Endothelial cell of umbilical vein (primary cell): ENCODE data around the gene RAB14. TPM values are rescaled to one million over a fixed set of nuclear protein-coding genes. Genes with fewer than 3 reads are reported as not detected.

Source experiments
- BruUV-seq: library from RNA; stranded (reverse); fragments of 400-500 nt; replicated peaks from 2 replicates; lab custom pipeline; 2021; lab: Mats Ljungman, UMichigan
- CTCF ChIA-PET: fragments of 300-600, 350-600 bp; sonication (Branson Sonifier 250); formaldehyde crosslinking; loops from one replicate; lab custom pipeline; 2021; ENCODE audit warnings: antibody characterized with exemption, inconsistent platforms; lab: Charles Lee
- POLR2A ChIA-PET: fragments of 300-600, 350-600 bp; sonication (Branson Sonifier 250); formaldehyde crosslinking; loops from one replicate; lab custom pipeline; 2021; ENCODE audit warnings: antibody characterized with exemption, inconsistent platforms; lab: Charles Lee
- DNase-seq: peaks from one replicate; pipeline ENCODE4 v3.0.0-alpha.2; 2011; ENCODE audit warnings: low read depth, low spot score
- FAIRE-seq: peaks from 2 replicates; lab custom pipeline; 2011; peaks lifted over from hg19 to GRCh38; lab: Jason Lieb, UNC
- H2AFZ ChIP-seq: 2 replicates; pipeline ENCODE4 v1.6.0; 2012; ENCODE audit warnings: low read depth, low read length, control low read depth, inconsistent platforms
- H3K27ac ChIP-seq: 2 replicates; pipeline ENCODE4 v1.5.1; 2011; ENCODE audit warnings: low read depth, mild to moderate bottlenecking, control low read depth, low read length, moderate library complexity; ENCODE audit not compliant: insufficient read depth
- H3K27me3 ChIP-seq, 2 experiments: 2 replicates each; pipeline versions ENCODE4 v1.6.0 to v1.6.1; 2011; ENCODE audit warnings: low read length in 2 of 2, mixed read lengths in 1 of 2; ENCODE audit not compliant: control insufficient read depth in 2 of 2, insufficient read depth in 2 of 2
- H3K36me3 ChIP-seq, 2 experiments: 2 replicates in 1 of 2; 3 replicates in 1 of 2; pipeline ENCODE4 v1.5.1; 2011; ENCODE audit warnings: low read length in 2 of 2, mild to moderate bottlenecking in 1 of 2, moderate library complexity in 1 of 2; ENCODE audit not compliant: control insufficient read depth in 2 of 2, insufficient read depth in 2 of 2; ENCODE audit errors: extremely low read depth in 1 of 2
- H3K4me1 ChIP-seq: 3 replicates; pipeline ENCODE4 v1.5.1; 2011; ENCODE audit warnings: mild to moderate bottlenecking, low read length; ENCODE audit not compliant: control insufficient read depth, insufficient read depth; ENCODE audit errors: extremely low read depth
- H3K4me2 ChIP-seq: 2 replicates; pipeline ENCODE4 v1.6.1; 2011; ENCODE audit warnings: low read length, control low read depth, mixed read lengths; ENCODE audit not compliant: insufficient read depth
- H3K4me3 ChIP-seq, 3 experiments: fragments of 200-600 bp in 1 of 3; sonication (generic), shearing (Covaris generic) in 1 of 3; replicated peaks in 1 of 3; 2 replicates each; pipeline ENCODE4 v1.5.1; 2011 to 2016; ENCODE audit warnings: control low read depth in 3 of 3, low read length in 3 of 3, mild to moderate bottlenecking in 2 of 3, inconsistent platforms in 1 of 3, low read depth in 1 of 3, moderate library complexity in 1 of 3; ENCODE audit not compliant: insufficient read depth in 1 of 3
- H3K79me2 ChIP-seq: 2 replicates; pipeline ENCODE4 v1.6.0; 2012; ENCODE audit warnings: low read length, inconsistent platforms; ENCODE audit not compliant: control insufficient read depth, insufficient read depth
- H3K9ac ChIP-seq: replicated peaks from 2 replicates; pipeline ENCODE3; 2011; ENCODE audit warnings: low read length, control low read depth; ENCODE audit not compliant: insufficient read depth; ENCODE audit errors: extremely low read depth
- H3K9me1 ChIP-seq: replicated peaks from 3 replicates; pipeline ENCODE4 v1.6.0; 2011; ENCODE audit warnings: mild to moderate bottlenecking, low read length; ENCODE audit not compliant: control insufficient read depth, insufficient read depth; ENCODE audit errors: extremely low read depth
- H3K9me3 ChIP-seq: replicated peaks from 2 replicates; pipeline ENCODE4 v1.5.1; 2012; ENCODE audit warnings: low read length, inconsistent platforms; ENCODE audit not compliant: control insufficient read depth, insufficient read depth
- H4K20me1 ChIP-seq: replicated peaks from 2 replicates; pipeline ENCODE3; 2011; ENCODE audit warnings: mild to moderate bottlenecking, low read length; ENCODE audit not compliant: control insufficient read depth, insufficient read depth; ENCODE audit errors: extremely low read depth
- EZH2 ChIP-seq: IDR thresholded peaks from 2 replicates; pipeline ENCODE4 v1.6.1; 2012; ENCODE audit warnings: borderline replicate concordance, low read depth, mild to moderate bottlenecking, moderate library complexity, low read length, inconsistent platforms; ENCODE audit not compliant: severe bottlenecking
- FOS ChIP-seq: IDR thresholded peaks from 2 replicates; pipeline ENCODE4 v1.6.1; 2011; ENCODE audit warnings: mild to moderate bottlenecking, low read length, moderate library complexity, borderline replicate concordance; ENCODE audit not compliant: insufficient read depth
- GATA2 ChIP-seq: IDR thresholded peaks from 2 replicates; pipeline ENCODE4 v1.7.0; 2011; ENCODE audit warnings: low read depth, mild to moderate bottlenecking, moderate library complexity, mixed read lengths, low read length; ENCODE audit not compliant: insufficient read length, insufficient read depth
- JUN ChIP-seq: IDR thresholded peaks from 2 replicates; pipeline ENCODE4 v1.6.1; 2011; ENCODE audit warnings: borderline replicate concordance, low read depth; ENCODE audit not compliant: insufficient read length, insufficient read depth
- MYC ChIP-seq: IDR thresholded peaks from one replicate; pipeline ENCODE4 v1.6.1; 2011; ENCODE audit warnings: mild to moderate bottlenecking, low read depth, low read length
- POLR2A ChIP-seq: IDR thresholded peaks from 2 replicates; pipeline ENCODE4 v1.6.1; 2012; ENCODE audit warnings: low read depth, mild to moderate bottlenecking, control low read depth, low read length
- POLR2AphosphoS5 ChIP-seq: IDR thresholded peaks from 2 replicates; pipeline ENCODE4 v1.6.1; 2012; ENCODE audit warnings: low read depth, mild to moderate bottlenecking, control low read depth, low read length, moderate library complexity; ENCODE audit not compliant: insufficient read depth
- dilution Hi-C: fragments of 300-500 bp; cut with MboI; formaldehyde crosslinking; loops from one replicate; pipeline ENCODE4 v1.15.0; 2019; ENCODE audit warnings: low sequenced_read_pairs; ENCODE audit not compliant: extremely low pct_ligation_motif_present
- intact Hi-C: fragments of 100-400 bp; cut with micrococcal nuclease; formaldehyde crosslinking; loops from one replicate; pipeline ENCODE4 v1.10.0; 2022
- polyA plus RNA-seq, 4 experiments: library from polyadenylated mRNA; depleted of rRNA in 3 of 4; stranded (reverse) in 3 of 4; unstranded in 1 of 4; fragments of >200 nt; gene quantifications; 2 replicates each; pipeline versions ENCODE4 v1.2.1 to v1.2.3, GENCODE V29; 2011 to 2012; ENCODE audit warnings: missing spikeins in 1 of 4
- total RNA-seq: library from RNA; stranded (reverse); gene quantifications from 2 replicates; pipeline ENCODE4 v1.2.3, GENCODE V29; 2021
- TF ChIP-seq, protein P1 (sequence below): IDR thresholded peaks from 2 replicates; pipeline ENCODE4 v1.6.1; 2011; ENCODE audit not compliant: insufficient read depth, insufficient read length
- TF ChIP-seq, protein P2 (sequence below), 2 donors: IDR thresholded peaks; 1 replicate in 1 of 2; 2 replicates in 1 of 2; pipeline ENCODE4 v1.5.1; 2011; ENCODE audit warnings: low read length in 2 of 2, mild to moderate bottlenecking in 2 of 2, moderate library complexity in 2 of 2, control low read depth in 1 of 2, inconsistent platforms in 1 of 2, low read depth in 1 of 2; ENCODE audit not compliant: insufficient read depth in 1 of 2; ENCODE audit errors: extremely low read depth in 1 of 2

Gene RAB14
- total and polyA plus RNA-seq, 2 donors (not counting 3 experiments of a cell fraction or from before 2014, with no cell fraction given) = 18.9 to 79.3 TPM

DNA sequence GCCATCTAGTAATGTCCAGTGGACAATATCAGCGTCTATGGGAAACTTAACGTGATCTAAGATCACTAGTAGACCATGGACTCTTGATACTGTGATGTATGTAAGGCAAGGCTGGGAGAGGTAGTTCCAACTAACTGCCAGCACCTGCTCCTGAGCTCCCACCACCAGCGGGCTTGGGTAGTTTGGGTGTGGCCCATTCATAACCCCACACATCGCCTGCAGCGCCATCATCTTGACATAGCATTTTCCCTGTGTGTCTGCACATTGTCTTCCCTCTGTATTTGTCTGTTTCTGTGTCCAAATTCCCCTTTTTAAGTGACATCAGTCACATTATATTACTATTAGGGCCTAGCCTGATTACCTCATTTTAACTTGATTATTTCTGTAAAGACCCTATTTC is 38.2 kb upstream of the RAB14 start:
- FAIRE-seq (no peak), DNase-seq (no peak)
- Histone ChIP-seq H3K27ac (no peak overlapping the region), H3K79me2 (no peaks in the 10 kb centered on the region), H2AFZ (no peak overlapping the region), H3K9me1 (no peaks in the 10 kb centered on the region), H3K9ac (no peak overlapping the region), H3K4me2 (no peak overlapping the region), H3K36me3 (no peaks in the 10 kb centered on the region), H4K20me1 (no peaks in the 10 kb centered on the region), H3K27me3 (peaks cover 0 to 3% of the 10 kb centered on the region in 2 experiments), H3K4me3 (no peak overlapping the region), H3K9me3 (no peaks in the 10 kb centered on the region), H3K4me1 (no peaks in the 10 kb centered on the region)
- BruUV-seq = no TSS peak
- dilution Hi-C loops (no loop called here), intact Hi-C loops (no loop called here)
- TF ChIP-seq EZH2 (no peak), POLR2A (no peak), JUN (no peak), MYC (no peak), GATA2 (no peak), FOS (no peak), POLR2AphosphoS5 (no peak)
- TF ChIP-seq, protein P1, sequence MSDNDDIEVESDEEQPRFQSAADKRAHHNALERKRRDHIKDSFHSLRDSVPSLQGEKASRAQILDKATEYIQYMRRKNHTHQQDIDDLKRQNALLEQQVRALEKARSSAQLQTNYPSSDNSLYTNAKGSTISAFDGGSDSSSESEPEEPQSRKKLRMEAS = no peak
- TF ChIP-seq, protein P2, sequence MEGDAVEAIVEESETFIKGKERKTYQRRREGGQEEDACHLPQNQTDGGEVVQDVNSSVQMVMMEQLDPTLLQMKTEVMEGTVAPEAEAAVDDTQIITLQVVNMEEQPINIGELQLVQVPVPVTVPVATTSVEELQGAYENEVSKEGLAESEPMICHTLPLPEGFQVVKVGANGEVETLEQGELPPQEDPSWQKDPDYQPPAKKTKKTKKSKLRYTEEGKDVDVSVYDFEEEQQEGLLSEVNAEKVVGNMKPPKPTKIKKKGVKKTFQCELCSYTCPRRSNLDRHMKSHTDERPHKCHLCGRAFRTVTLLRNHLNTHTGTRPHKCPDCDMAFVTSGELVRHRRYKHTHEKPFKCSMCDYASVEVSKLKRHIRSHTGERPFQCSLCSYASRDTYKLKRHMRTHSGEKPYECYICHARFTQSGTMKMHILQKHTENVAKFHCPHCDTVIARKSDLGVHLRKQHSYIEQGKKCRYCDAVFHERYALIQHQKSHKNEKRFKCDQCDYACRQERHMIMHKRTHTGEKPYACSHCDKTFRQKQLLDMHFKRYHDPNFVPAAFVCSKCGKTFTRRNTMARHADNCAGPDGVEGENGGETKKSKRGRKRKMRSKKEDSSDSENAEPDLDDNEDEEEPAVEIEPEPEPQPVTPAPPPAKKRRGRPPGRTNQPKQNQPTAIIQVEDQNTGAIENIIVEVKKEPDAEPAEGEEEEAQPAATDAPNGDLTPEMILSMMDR (IDR thresholded peaks at IDR 0.05; ENCODE audit: extremely low read depth in 1 of 2, insufficient read depth in 1 of 2, low read depth in 1 of 2, low read length in 2 of 2) = no peak
- ChIA-PET POLR2A (no interaction called here), CTCF (interaction anchor here (0.9 to 1.5 kb wide), 2 partner anchors 12 to 39 kb away, joined by 3 to 4 read pairs; no protein-coding TSS in a partner anchor)
